HG02763 (cell line): ENCODE measurements around the gene TDRD9.

Experiments
- ATAC-seq: cut with Tn5 transposase; IDR thresholded peaks from one replicate; pipeline ENCODE4 v1.9.1; 2021; ENCODE audit warnings: mild to moderate bottlenecking, moderate library complexity; ENCODE audit not compliant: unreplicated experiment

TDRD9 gene

GRCh38 chr14:104100171-104101085 lies 172.2 kb downstream of the TDRD9 start:
- ATAC-seq, result no peak

- ATAC-seq, result no peak
Measured at GRCh38 chr14:104101086-104101621, 172.9 kb downstream of the TDRD9 start.

GRCh38 chr14:104101651-104102281 lies 173.5 kb downstream of the TDRD9 start:
- ATAC-seq, result no peak
